HEK293 (cell line): Measurements from ENCODE around the gene TREM1.

Experiments used
- CTCF ChIA-PET: fragments of 350-600 bp; formaldehyde crosslinking; extraction: SDS; loops from one replicate; lab custom pipeline; 2021; ENCODE audit warnings: antibody characterized with exemption; lab: Yijun Ruan, JAX
- POLR2A ChIA-PET: fragments of 300-600 bp; formaldehyde crosslinking; extraction: SDS; loops from one replicate; lab custom pipeline; 2020; ENCODE audit warnings: antibody characterized with exemption, inconsistent platforms; lab: Yijun Ruan, JAX
- H3K27ac ChIP-seq: fragments of 200-500 bp; sonication (Bioruptor generic); 2 replicates; pipeline ENCODE4 v1.5.1; 2014; ENCODE audit warnings: low read depth, low read length, control low read depth, inconsistent platforms; ENCODE audit errors: extremely low read depth
- H3K36me3 ChIP-seq, 2 experiments: fragments of 200-500 bp in 1 of 2; sonication (Bioruptor generic) in 1 of 2; 1 replicate in 1 of 2; 2 replicates in 1 of 2; pipeline ENCODE4 v1.5.1; 2014 to 2017; ENCODE audit warnings: inconsistent platforms in 2 of 2, low read length in 2 of 2; ENCODE audit not compliant: control insufficient read depth in 2 of 2, insufficient read depth in 1 of 2
- H3K4me1 ChIP-seq: fragments of 200-500 bp; sonication (Bioruptor generic); 2 replicates; pipeline ENCODE4 v1.5.1; 2014; ENCODE audit warnings: mild to moderate bottlenecking, low read length, inconsistent platforms; ENCODE audit not compliant: control insufficient read depth, insufficient read depth
- H3K4me3 ChIP-seq: 2 replicates; pipeline ENCODE4 v1.5.1; 2011; ENCODE audit warnings: low read depth, mild to moderate bottlenecking, control low read depth, low read length, moderate library complexity
- H3K9me3 ChIP-seq: fragments of 200-500 bp; sonication (Bioruptor generic); 2 replicates; pipeline ENCODE4 v1.5.1; 2014; ENCODE audit warnings: low read depth, low read length, inconsistent platforms; ENCODE audit not compliant: control insufficient read depth, insufficient read depth
- AEBP2 ChIP-seq: fragments of 450-650 bp; formaldehyde crosslinking; IDR thresholded peaks from 2 replicates; pipeline ENCODE4 v1.5.1; 2016; ENCODE audit warnings: missing biosample characterization, missing genetic modification characterization, borderline replicate concordance
- FEZF1 ChIP-seq: fragments of 450-650 bp; formaldehyde crosslinking; IDR thresholded peaks from 2 replicates; pipeline ENCODE4 v1.5.1; 2016; ENCODE audit warnings: missing biosample characterization, missing genetic modification characterization
- GLI2 ChIP-seq: fragments of 450-650 bp; formaldehyde crosslinking; IDR thresholded peaks from 2 replicates; pipeline ENCODE4; 2017; ENCODE audit warnings: missing biosample characterization, missing genetic modification characterization, low read depth, borderline replicate concordance
- GLIS1 ChIP-seq: fragments of 450-650 bp; formaldehyde crosslinking; IDR thresholded peaks from 2 replicates; pipeline ENCODE4 v1.5.1; 2016; ENCODE audit warnings: missing biosample characterization, missing genetic modification characterization
- GLIS2 ChIP-seq: fragments of 450-650 bp; formaldehyde crosslinking; IDR thresholded peaks from 2 replicates; pipeline ENCODE4 v1.5.1; 2016; ENCODE audit warnings: missing biosample characterization, missing genetic modification characterization
- IKZF3 ChIP-seq: fragments of 450-650 bp; IDR thresholded peaks from 2 replicates; pipeline ENCODE4 v1.5.0; 2018; ENCODE audit warnings: missing biosample characterization, mild to moderate bottlenecking, missing genetic modification characterization, moderate library complexity
- OSR2 ChIP-seq: fragments of 450-650 bp; formaldehyde crosslinking; IDR thresholded peaks from 2 replicates; pipeline ENCODE4 v1.5.1; 2016; ENCODE audit warnings: missing biosample characterization, missing genetic modification characterization
- PRDM1 ChIP-seq: fragments of 450-650 bp; formaldehyde crosslinking; IDR thresholded peaks from 2 replicates; pipeline ENCODE4; 2016; ENCODE audit warnings: missing biosample characterization, missing genetic modification characterization
- PRDM4 ChIP-seq: fragments of 450-650 bp; formaldehyde crosslinking; IDR thresholded peaks from 2 replicates; pipeline ENCODE4 v1.5.1; 2017; ENCODE audit warnings: missing biosample characterization, missing genetic modification characterization
- REPIN1 ChIP-seq: fragments of 450-650 bp; formaldehyde crosslinking; IDR thresholded peaks from 2 replicates; pipeline ENCODE4 v1.5.1; 2017; ENCODE audit warnings: missing biosample characterization, missing genetic modification characterization, low read depth
- SCRT2 ChIP-seq: fragments of 450-650 bp; formaldehyde crosslinking; IDR thresholded peaks from 2 replicates; pipeline ENCODE4 v1.5.1; 2016; ENCODE audit warnings: missing biosample characterization, missing genetic modification characterization
- YY2 ChIP-seq: fragments of 450-650 bp; formaldehyde crosslinking; IDR thresholded peaks from 2 replicates; pipeline ENCODE4 v1.5.1; 2016; ENCODE audit warnings: missing biosample characterization, missing genetic modification characterization
- ZNF157 ChIP-seq: fragments of 450-650 bp; formaldehyde crosslinking; IDR thresholded peaks from 2 replicates; pipeline ENCODE4 v1.5.1; 2016; ENCODE audit warnings: missing biosample characterization, missing genetic modification characterization
- ZNF248 ChIP-seq: fragments of 450-650 bp; formaldehyde crosslinking; IDR thresholded peaks from 2 replicates; pipeline ENCODE4 v1.5.1; 2017; ENCODE audit warnings: missing biosample characterization, missing genetic modification characterization
- ZNF391 ChIP-seq: fragments of 450-650 bp; formaldehyde crosslinking; IDR thresholded peaks from 2 replicates; pipeline ENCODE4 v1.5.1; 2016; ENCODE audit warnings: low read depth, missing biosample characterization, missing genetic modification characterization, borderline replicate concordance
- ZNF394 ChIP-seq: fragments of 450-650 bp; formaldehyde crosslinking; IDR thresholded peaks from 2 replicates; pipeline ENCODE4 v1.5.1; 2016; ENCODE audit warnings: missing biosample characterization, missing genetic modification characterization, mild to moderate bottlenecking, moderate library complexity, borderline replicate concordance
- ZNF416 ChIP-seq: fragments of 450-650 bp; formaldehyde crosslinking; IDR thresholded peaks from 2 replicates; pipeline ENCODE4 v1.5.1; 2016; ENCODE audit warnings: missing biosample characterization, missing genetic modification characterization
- ZNF561 ChIP-seq: fragments of 450-650 bp; IDR thresholded peaks from 2 replicates; pipeline ENCODE4 v1.5.1; 2018; ENCODE audit warnings: missing biosample characterization, missing genetic modification characterization, borderline replicate concordance
- ZNF580 ChIP-seq: fragments of 450-650 bp; formaldehyde crosslinking; IDR thresholded peaks from 2 replicates; pipeline ENCODE4 v1.5.1; 2016; ENCODE audit warnings: missing biosample characterization, missing genetic modification characterization
- ZNF624 ChIP-seq: fragments of 450-650 bp; formaldehyde crosslinking; IDR thresholded peaks from 2 replicates; pipeline ENCODE4 v1.5.1; 2017; ENCODE audit warnings: missing biosample characterization, missing genetic modification characterization
- ZNF629 ChIP-seq: fragments of 450-650 bp; formaldehyde crosslinking; IDR thresholded peaks from 2 replicates; pipeline ENCODE4 v1.5.1; 2017; ENCODE audit warnings: missing biosample characterization, missing genetic modification characterization
- ZNF654 ChIP-seq: fragments of 450-650 bp; formaldehyde crosslinking; IDR thresholded peaks from 2 replicates; pipeline ENCODE4 v1.5.1; 2016; ENCODE audit warnings: low read depth, missing biosample characterization, missing genetic modification characterization
- ZNF843 ChIP-seq: fragments of 450-650 bp; formaldehyde crosslinking; IDR thresholded peaks from 2 replicates; pipeline ENCODE4 v1.5.1; 2016; ENCODE audit warnings: missing biosample characterization, missing genetic modification characterization
- ZXDB ChIP-seq: fragments of 450-650 bp; formaldehyde crosslinking; IDR thresholded peaks from 2 replicates; pipeline ENCODE4 v1.5.1; 2016; ENCODE audit warnings: missing biosample characterization, missing genetic modification characterization
- TF ChIP-seq, protein P1 (sequence below): fragments of 450-650 bp; formaldehyde crosslinking; IDR thresholded peaks from 2 replicates; pipeline ENCODE4; 2016; ENCODE audit warnings: missing biosample characterization, missing genetic modification characterization
- TF ChIP-seq, protein P2 (sequence below): fragments of 450-650 bp; formaldehyde crosslinking; IDR thresholded peaks from 2 replicates; pipeline ENCODE4 v1.5.1; 2016; ENCODE audit warnings: missing biosample characterization, missing genetic modification characterization
- TF ChIP-seq, protein P3 (sequence below): fragments of 450-650 bp; formaldehyde crosslinking; IDR thresholded peaks from 2 replicates; pipeline ENCODE4 v1.5.1; 2017; ENCODE audit warnings: missing biosample characterization, missing genetic modification characterization
- TF ChIP-seq, protein P4 (sequence below): fragments of 450-650 bp; formaldehyde crosslinking; IDR thresholded peaks from 2 replicates; pipeline ENCODE4 v1.5.1; 2016; ENCODE audit warnings: missing biosample characterization, missing genetic modification characterization, low read depth

Gene TREM1

GRCh38 chr6:41226752-41227151 lies 59.7 kb downstream of the TREM1 start (continued):
- TF ChIP-seq PRDM4 (tag by site-specific recombination), result peak; percentile 63; the same call in 1 of the 2 replicates
- TF ChIP-seq ZNF394 (tag by site-specific recombination), result peak; percentile 69; the same call in 1 of the 2 replicates
- 0 out of 2 replicates have a peak, but pooled peaks have one; percentile 28 for TF ChIP-seq ZNF629
- TF ChIP-seq, protein P1, sequence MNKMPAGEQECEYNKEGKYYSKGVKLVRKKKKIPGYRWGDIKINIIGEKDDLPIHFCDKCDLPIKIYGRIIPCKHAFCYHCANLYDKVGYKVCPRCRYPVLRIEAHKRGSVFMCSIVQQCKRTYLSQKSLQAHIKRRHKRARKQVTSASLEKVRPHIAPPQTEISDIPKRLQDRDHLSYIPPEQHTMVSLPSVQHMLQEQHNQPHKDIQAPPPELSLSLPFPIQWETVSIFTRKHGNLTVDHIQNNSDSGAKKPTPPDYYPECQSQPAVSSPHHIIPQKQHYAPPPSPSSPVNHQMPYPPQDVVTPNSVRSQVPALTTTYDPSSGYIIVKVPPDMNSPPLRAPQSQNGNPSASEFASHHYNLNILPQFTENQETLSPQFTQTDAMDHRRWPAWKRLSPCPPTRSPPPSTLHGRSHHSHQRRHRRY (tag by site-specific recombination), result no peak
- TF ChIP-seq GLI2 (tag by site-specific recombination), result no peak
- TF ChIP-seq AEBP2 (tag by site-specific recombination), result no peak
- TF ChIP-seq, protein P2, sequence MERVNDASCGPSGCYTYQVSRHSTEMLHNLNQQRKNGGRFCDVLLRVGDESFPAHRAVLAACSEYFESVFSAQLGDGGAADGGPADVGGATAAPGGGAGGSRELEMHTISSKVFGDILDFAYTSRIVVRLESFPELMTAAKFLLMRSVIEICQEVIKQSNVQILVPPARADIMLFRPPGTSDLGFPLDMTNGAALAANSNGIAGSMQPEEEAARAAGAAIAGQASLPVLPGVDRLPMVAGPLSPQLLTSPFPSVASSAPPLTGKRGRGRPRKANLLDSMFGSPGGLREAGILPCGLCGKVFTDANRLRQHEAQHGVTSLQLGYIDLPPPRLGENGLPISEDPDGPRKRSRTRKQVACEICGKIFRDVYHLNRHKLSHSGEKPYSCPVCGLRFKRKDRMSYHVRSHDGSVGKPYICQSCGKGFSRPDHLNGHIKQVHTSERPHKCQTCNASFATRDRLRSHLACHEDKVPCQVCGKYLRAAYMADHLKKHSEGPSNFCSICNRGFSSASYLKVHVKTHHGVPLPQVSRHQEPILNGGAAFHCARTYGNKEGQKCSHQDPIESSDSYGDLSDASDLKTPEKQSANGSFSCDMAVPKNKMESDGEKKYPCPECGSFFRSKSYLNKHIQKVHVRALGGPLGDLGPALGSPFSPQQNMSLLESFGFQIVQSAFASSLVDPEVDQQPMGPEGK (tag by site-specific recombination), result peak; percentile 58
- TF ChIP-seq IKZF3 (tag by site-specific recombination), result peak; percentile 29; the same call in 1 of the 2 replicates
- 0 out of 2 replicates have a peak, but pooled peaks have one; percentile 37 for TF ChIP-seq ZNF580 (tag by site-specific recombination)
- peak; percentile 79 for TF ChIP-seq OSR2 (tag by site-specific recombination)
- no peak for TF ChIP-seq ZNF654 (tag by site-specific recombination)
- TF ChIP-seq ZNF843, result peak; percentile 77
- TF ChIP-seq ZNF391, result no peak
- peak; percentile 89 for TF ChIP-seq GLIS1 (tag by site-specific recombination)
- TF ChIP-seq ZXDB, result 0 out of 2 replicates have a peak, but pooled peaks have one; percentile 15
- TF ChIP-seq FEZF1 (tag by site-specific recombination), result peak; percentile 70

- H3K9me3 ChIP-seq, result no peaks in the 10 kb centered on the region
- H3K4me1 ChIP-seq, result peaks cover 5% of the 10 kb centered on the region; the same call in 1 of the 2 replicates
- no peak overlapping the region for H3K27ac ChIP-seq
- ChIA-PET POLR2A (interaction anchor here (0.6 kb wide), 1 partner anchor 1193 kb away, joined by 3 read pairs; no protein-coding TSS in a partner anchor), CTCF (no interaction called here)
- no peaks in the 10 kb centered on the region for H3K36me3 ChIP-seq
- no peak overlapping the region for H3K4me3 ChIP-seq
- TF ChIP-seq, protein P3, sequence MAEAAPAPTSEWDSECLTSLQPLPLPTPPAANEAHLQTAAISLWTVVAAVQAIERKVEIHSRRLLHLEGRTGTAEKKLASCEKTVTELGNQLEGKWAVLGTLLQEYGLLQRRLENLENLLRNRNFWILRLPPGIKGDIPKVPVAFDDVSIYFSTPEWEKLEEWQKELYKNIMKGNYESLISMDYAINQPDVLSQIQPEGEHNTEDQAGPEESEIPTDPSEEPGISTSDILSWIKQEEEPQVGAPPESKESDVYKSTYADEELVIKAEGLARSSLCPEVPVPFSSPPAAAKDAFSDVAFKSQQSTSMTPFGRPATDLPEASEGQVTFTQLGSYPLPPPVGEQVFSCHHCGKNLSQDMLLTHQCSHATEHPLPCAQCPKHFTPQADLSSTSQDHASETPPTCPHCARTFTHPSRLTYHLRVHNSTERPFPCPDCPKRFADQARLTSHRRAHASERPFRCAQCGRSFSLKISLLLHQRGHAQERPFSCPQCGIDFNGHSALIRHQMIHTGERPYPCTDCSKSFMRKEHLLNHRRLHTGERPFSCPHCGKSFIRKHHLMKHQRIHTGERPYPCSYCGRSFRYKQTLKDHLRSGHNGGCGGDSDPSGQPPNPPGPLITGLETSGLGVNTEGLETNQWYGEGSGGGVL (tag by site-specific recombination), result no peak
- TF ChIP-seq ZNF416 (tag by site-specific recombination) (no peak), GLIS2 (tag by site-specific recombination) (no peak), PRDM1 (tag by site-specific recombination) (no peak), YY2 (tag by site-specific recombination) (no peak), SCRT2 (tag by site-specific recombination) (no peak), ZNF248 (tag by site-specific recombination) (no peak), REPIN1 (tag by site-specific recombination) (no peak), ZNF561 (tag by site-specific recombination) (no peak), ZNF157 (no peak), ZNF624 (tag by site-specific recombination) (no peak)
- TF ChIP-seq, protein P4, sequence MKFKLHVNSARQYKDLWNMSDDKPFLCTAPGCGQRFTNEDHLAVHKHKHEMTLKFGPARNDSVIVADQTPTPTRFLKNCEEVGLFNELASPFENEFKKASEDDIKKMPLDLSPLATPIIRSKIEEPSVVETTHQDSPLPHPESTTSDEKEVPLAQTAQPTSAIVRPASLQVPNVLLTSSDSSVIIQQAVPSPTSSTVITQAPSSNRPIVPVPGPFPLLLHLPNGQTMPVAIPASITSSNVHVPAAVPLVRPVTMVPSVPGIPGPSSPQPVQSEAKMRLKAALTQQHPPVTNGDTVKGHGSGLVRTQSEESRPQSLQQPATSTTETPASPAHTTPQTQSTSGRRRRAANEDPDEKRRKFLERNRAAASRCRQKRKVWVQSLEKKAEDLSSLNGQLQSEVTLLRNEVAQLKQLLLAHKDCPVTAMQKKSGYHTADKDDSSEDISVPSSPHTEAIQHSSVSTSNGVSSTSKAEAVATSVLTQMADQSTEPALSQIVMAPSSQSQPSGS (tag by site-specific recombination), result no peak
Measured at GRCh38 chr6:41224800-41225199, 61.7 kb downstream of the TREM1 start.
